Endothelial cell of umbilical vein (primary cell): ENCODE results near the gene CTSK. TPM values are rescaled to one million over a fixed set of nuclear protein-coding genes. Genes with fewer than 3 reads are reported as not detected.

Source experiments
- BruUV-seq: library from RNA; stranded (reverse); fragments of 400-500 nt; replicated peaks from 2 replicates; lab custom pipeline; 2021; lab: Mats Ljungman, UMichigan
- CTCF ChIA-PET: fragments of 300-600, 350-600 bp; sonication (Branson Sonifier 250); formaldehyde crosslinking; loops from one replicate; lab custom pipeline; 2021; ENCODE audit warnings: antibody characterized with exemption, inconsistent platforms; lab: Charles Lee
- POLR2A ChIA-PET: fragments of 300-600, 350-600 bp; sonication (Branson Sonifier 250); formaldehyde crosslinking; loops from one replicate; lab custom pipeline; 2021; ENCODE audit warnings: antibody characterized with exemption, inconsistent platforms; lab: Charles Lee
- DNase-seq: peaks from one replicate; pipeline ENCODE4 v3.0.0-alpha.2; 2011; ENCODE audit warnings: low read depth, low spot score
- FAIRE-seq: peaks from 2 replicates; lab custom pipeline; 2011; peaks lifted over from hg19 to GRCh38; lab: Jason Lieb, UNC
- H2AFZ ChIP-seq: 2 replicates; pipeline ENCODE4 v1.6.0; 2012; ENCODE audit warnings: low read depth, low read length, control low read depth, inconsistent platforms
- H3K27ac ChIP-seq: 2 replicates; pipeline ENCODE4 v1.5.1; 2011; ENCODE audit warnings: low read depth, mild to moderate bottlenecking, control low read depth, low read length, moderate library complexity; ENCODE audit not compliant: insufficient read depth
- H3K27me3 ChIP-seq, 2 experiments: 2 replicates each; pipeline versions ENCODE4 v1.6.0 to v1.6.1; 2011; ENCODE audit warnings: low read length in 2 of 2, mixed read lengths in 1 of 2; ENCODE audit not compliant: control insufficient read depth in 2 of 2, insufficient read depth in 2 of 2
- H3K36me3 ChIP-seq, 2 experiments: 2 replicates in 1 of 2; 3 replicates in 1 of 2; pipeline ENCODE4 v1.5.1; 2011; ENCODE audit warnings: low read length in 2 of 2, mild to moderate bottlenecking in 1 of 2, moderate library complexity in 1 of 2; ENCODE audit not compliant: control insufficient read depth in 2 of 2, insufficient read depth in 2 of 2; ENCODE audit errors: extremely low read depth in 1 of 2
- H3K4me1 ChIP-seq: 3 replicates; pipeline ENCODE4 v1.5.1; 2011; ENCODE audit warnings: mild to moderate bottlenecking, low read length; ENCODE audit not compliant: control insufficient read depth, insufficient read depth; ENCODE audit errors: extremely low read depth
- H3K4me2 ChIP-seq: 2 replicates; pipeline ENCODE4 v1.6.1; 2011; ENCODE audit warnings: low read length, control low read depth, mixed read lengths; ENCODE audit not compliant: insufficient read depth
- H3K4me3 ChIP-seq, 3 experiments: fragments of 200-600 bp in 1 of 3; sonication (generic), shearing (Covaris generic) in 1 of 3; replicated peaks in 1 of 3; 2 replicates each; pipeline ENCODE4 v1.5.1; 2011 to 2016; ENCODE audit warnings: control low read depth in 3 of 3, low read length in 3 of 3, mild to moderate bottlenecking in 2 of 3, inconsistent platforms in 1 of 3, low read depth in 1 of 3, moderate library complexity in 1 of 3; ENCODE audit not compliant: insufficient read depth in 1 of 3
- H3K79me2 ChIP-seq: 2 replicates; pipeline ENCODE4 v1.6.0; 2012; ENCODE audit warnings: low read length, inconsistent platforms; ENCODE audit not compliant: control insufficient read depth, insufficient read depth
- H3K9ac ChIP-seq: replicated peaks from 2 replicates; pipeline ENCODE3; 2011; ENCODE audit warnings: low read length, control low read depth; ENCODE audit not compliant: insufficient read depth; ENCODE audit errors: extremely low read depth
- H3K9me1 ChIP-seq: replicated peaks from 3 replicates; pipeline ENCODE4 v1.6.0; 2011; ENCODE audit warnings: mild to moderate bottlenecking, low read length; ENCODE audit not compliant: control insufficient read depth, insufficient read depth; ENCODE audit errors: extremely low read depth
- H3K9me3 ChIP-seq: replicated peaks from 2 replicates; pipeline ENCODE4 v1.5.1; 2012; ENCODE audit warnings: low read length, inconsistent platforms; ENCODE audit not compliant: control insufficient read depth, insufficient read depth
- H4K20me1 ChIP-seq: replicated peaks from 2 replicates; pipeline ENCODE3; 2011; ENCODE audit warnings: mild to moderate bottlenecking, low read length; ENCODE audit not compliant: control insufficient read depth, insufficient read depth; ENCODE audit errors: extremely low read depth
- EZH2 ChIP-seq: IDR thresholded peaks from 2 replicates; pipeline ENCODE4 v1.6.1; 2012; ENCODE audit warnings: borderline replicate concordance, low read depth, mild to moderate bottlenecking, moderate library complexity, low read length, inconsistent platforms; ENCODE audit not compliant: severe bottlenecking
- FOS ChIP-seq: IDR thresholded peaks from 2 replicates; pipeline ENCODE4 v1.6.1; 2011; ENCODE audit warnings: mild to moderate bottlenecking, low read length, moderate library complexity, borderline replicate concordance; ENCODE audit not compliant: insufficient read depth
- GATA2 ChIP-seq: IDR thresholded peaks from 2 replicates; pipeline ENCODE4 v1.7.0; 2011; ENCODE audit warnings: low read depth, mild to moderate bottlenecking, moderate library complexity, mixed read lengths, low read length; ENCODE audit not compliant: insufficient read length, insufficient read depth
- JUN ChIP-seq: IDR thresholded peaks from 2 replicates; pipeline ENCODE4 v1.6.1; 2011; ENCODE audit warnings: borderline replicate concordance, low read depth; ENCODE audit not compliant: insufficient read length, insufficient read depth
- MYC ChIP-seq: IDR thresholded peaks from one replicate; pipeline ENCODE4 v1.6.1; 2011; ENCODE audit warnings: mild to moderate bottlenecking, low read depth, low read length
- POLR2A ChIP-seq: IDR thresholded peaks from 2 replicates; pipeline ENCODE4 v1.6.1; 2012; ENCODE audit warnings: low read depth, mild to moderate bottlenecking, control low read depth, low read length
- POLR2AphosphoS5 ChIP-seq: IDR thresholded peaks from 2 replicates; pipeline ENCODE4 v1.6.1; 2012; ENCODE audit warnings: low read depth, mild to moderate bottlenecking, control low read depth, low read length, moderate library complexity; ENCODE audit not compliant: insufficient read depth
- dilution Hi-C: fragments of 300-500 bp; cut with MboI; formaldehyde crosslinking; loops from one replicate; pipeline ENCODE4 v1.15.0; 2019; ENCODE audit warnings: low sequenced_read_pairs; ENCODE audit not compliant: extremely low pct_ligation_motif_present
- intact Hi-C: fragments of 100-400 bp; cut with micrococcal nuclease; formaldehyde crosslinking; loops from one replicate; pipeline ENCODE4 v1.10.0; 2022
- polyA plus RNA-seq, 4 experiments: library from polyadenylated mRNA; depleted of rRNA in 3 of 4; stranded (reverse) in 3 of 4; unstranded in 1 of 4; fragments of >200 nt; gene quantifications; 2 replicates each; pipeline versions ENCODE4 v1.2.1 to v1.2.3, GENCODE V29; 2011 to 2012; ENCODE audit warnings: missing spikeins in 1 of 4
- total RNA-seq: library from RNA; stranded (reverse); gene quantifications from 2 replicates; pipeline ENCODE4 v1.2.3, GENCODE V29; 2021
- TF ChIP-seq, protein P1 (sequence below): IDR thresholded peaks from 2 replicates; pipeline ENCODE4 v1.6.1; 2011; ENCODE audit not compliant: insufficient read depth, insufficient read length
- TF ChIP-seq, protein P2 (sequence below), 2 donors: IDR thresholded peaks; 1 replicate in 1 of 2; 2 replicates in 1 of 2; pipeline ENCODE4 v1.5.1; 2011; ENCODE audit warnings: low read length in 2 of 2, mild to moderate bottlenecking in 2 of 2, moderate library complexity in 2 of 2, control low read depth in 1 of 2, inconsistent platforms in 1 of 2, low read depth in 1 of 2; ENCODE audit not compliant: insufficient read depth in 1 of 2; ENCODE audit errors: extremely low read depth in 1 of 2

The CTSK gene
- total and polyA plus RNA-seq, 2 donors (not counting 3 experiments of a cell fraction or from before 2014, with no cell fraction given), result 18.5 to 45.6 TPM

DNA sequence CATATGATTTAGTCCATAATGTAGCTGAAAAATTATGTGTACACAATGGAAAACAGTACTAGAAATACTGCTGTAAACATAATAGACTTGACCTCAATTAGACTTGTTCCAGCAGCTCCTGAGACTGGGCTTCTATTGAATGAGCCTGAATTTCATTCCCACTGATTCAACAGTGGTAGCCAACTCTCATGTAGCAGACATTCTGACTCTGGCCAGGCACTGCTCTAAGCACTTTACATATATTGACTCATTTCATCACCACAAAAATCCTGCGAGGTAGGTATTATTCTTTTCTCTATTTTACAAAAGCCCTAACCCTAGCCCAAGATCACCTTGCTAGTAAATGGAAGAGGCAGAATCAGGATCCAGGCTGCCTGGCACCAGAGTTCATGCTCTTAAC lies 29.7 kb downstream of the CTSK start:
- dilution Hi-C loops, result no loop called here
- no peak for DNase-seq

DNA sequence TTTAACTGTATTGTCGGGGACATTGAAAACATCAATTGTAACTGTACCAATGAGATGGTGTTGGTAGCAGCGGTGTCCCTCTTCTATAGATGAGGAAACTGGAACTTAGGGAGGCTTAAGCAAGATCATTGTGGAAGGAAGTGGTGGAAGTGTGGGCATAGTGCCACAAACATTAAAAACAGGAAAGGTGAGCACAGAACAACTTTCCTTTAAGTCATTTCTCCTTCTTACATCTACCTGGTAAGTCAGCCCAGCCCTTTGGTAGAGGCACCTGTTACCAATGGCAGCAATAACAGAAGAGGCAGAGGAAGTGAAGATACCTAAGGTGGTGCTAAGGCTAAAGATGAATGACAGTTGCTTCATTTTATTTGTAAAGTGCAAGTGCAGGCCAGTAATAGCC lies 30.5 kb downstream of the CTSK start:
- H3K4me2 ChIP-seq, result no peak overlapping the region
- ChIA-PET POLR2A (no interaction called here), CTCF (interaction anchor here (1.5 kb wide), 1 partner anchor 11 kb away, joined by 3 read pairs; no protein-coding TSS in a partner anchor)
- H3K27ac ChIP-seq, result no peak overlapping the region
- FAIRE-seq, result no peak
- H3K9me3 ChIP-seq, result no peaks in the 10 kb centered on the region
- BruUV-seq, result no TSS peak
- TF ChIP-seq POLR2A, result no peak
- no peak for TF ChIP-seq FOS
- no peak for TF ChIP-seq POLR2AphosphoS5
- TF ChIP-seq JUN, result no peak
- no peak for TF ChIP-seq GATA2
- TF ChIP-seq, protein P1, sequence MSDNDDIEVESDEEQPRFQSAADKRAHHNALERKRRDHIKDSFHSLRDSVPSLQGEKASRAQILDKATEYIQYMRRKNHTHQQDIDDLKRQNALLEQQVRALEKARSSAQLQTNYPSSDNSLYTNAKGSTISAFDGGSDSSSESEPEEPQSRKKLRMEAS, result no peak
- no peak for TF ChIP-seq MYC
- TF ChIP-seq, protein P2, sequence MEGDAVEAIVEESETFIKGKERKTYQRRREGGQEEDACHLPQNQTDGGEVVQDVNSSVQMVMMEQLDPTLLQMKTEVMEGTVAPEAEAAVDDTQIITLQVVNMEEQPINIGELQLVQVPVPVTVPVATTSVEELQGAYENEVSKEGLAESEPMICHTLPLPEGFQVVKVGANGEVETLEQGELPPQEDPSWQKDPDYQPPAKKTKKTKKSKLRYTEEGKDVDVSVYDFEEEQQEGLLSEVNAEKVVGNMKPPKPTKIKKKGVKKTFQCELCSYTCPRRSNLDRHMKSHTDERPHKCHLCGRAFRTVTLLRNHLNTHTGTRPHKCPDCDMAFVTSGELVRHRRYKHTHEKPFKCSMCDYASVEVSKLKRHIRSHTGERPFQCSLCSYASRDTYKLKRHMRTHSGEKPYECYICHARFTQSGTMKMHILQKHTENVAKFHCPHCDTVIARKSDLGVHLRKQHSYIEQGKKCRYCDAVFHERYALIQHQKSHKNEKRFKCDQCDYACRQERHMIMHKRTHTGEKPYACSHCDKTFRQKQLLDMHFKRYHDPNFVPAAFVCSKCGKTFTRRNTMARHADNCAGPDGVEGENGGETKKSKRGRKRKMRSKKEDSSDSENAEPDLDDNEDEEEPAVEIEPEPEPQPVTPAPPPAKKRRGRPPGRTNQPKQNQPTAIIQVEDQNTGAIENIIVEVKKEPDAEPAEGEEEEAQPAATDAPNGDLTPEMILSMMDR (IDR thresholded peaks at IDR 0.05; ENCODE audit: extremely low read depth in 1 of 2, insufficient read depth in 1 of 2, low read depth in 1 of 2, low read length in 2 of 2), result no peak
- TF ChIP-seq EZH2, result no peak
- dilution Hi-C loops (no loop called here), intact Hi-C loops (no loop called here)
- H3K36me3 ChIP-seq, result no peaks in the 10 kb centered on the region
- no peak overlapping the region for H3K9ac ChIP-seq
- no peak overlapping the region for H3K4me3 ChIP-seq
- H4K20me1 ChIP-seq, result no peaks in the 10 kb centered on the region
- H3K9me1 ChIP-seq, result no peaks in the 10 kb centered on the region
- H2AFZ ChIP-seq, result no peak overlapping the region
- H3K27me3 ChIP-seq, result no peaks in the 10 kb centered on the region
- DNase-seq, result no peak
- H3K4me1 ChIP-seq, result no peaks in the 10 kb centered on the region
- no peaks in the 10 kb centered on the region for H3K79me2 ChIP-seq

More for the DNA sequence above, 29.7 kb downstream of the CTSK start:
- Histone ChIP-seq H3K4me1 (no peaks in the 10 kb centered on the region), H3K36me3 (no peaks in the 10 kb centered on the region), H3K79me2 (no peaks in the 10 kb centered on the region), H3K27ac (no peak overlapping the region), H4K20me1 (no peaks in the 10 kb centered on the region), H2AFZ (no peak overlapping the region), H3K9me3 (no peaks in the 10 kb centered on the region), H3K4me2 (no peak overlapping the region), H3K9ac (no peak overlapping the region), H3K27me3 (no peaks in the 10 kb centered on the region), H3K9me1 (no peaks in the 10 kb centered on the region), H3K4me3 (no peak overlapping the region)
- TF ChIP-seq JUN, result no peak
- no peak for TF ChIP-seq GATA2
- TF ChIP-seq, protein P1, result no peak
- CTCF ChIA-PET, result interaction anchor here (1.0 kb wide), 1 partner anchor 13 kb away, joined by 3 read pairs; no protein-coding TSS in a partner anchor
- intact Hi-C loops, result no loop called here
- no peak for FAIRE-seq
- POLR2A ChIA-PET, result no interaction called here
- no TSS peak for BruUV-seq
